Daoy (cell line): Measurements from ENCODE around the gene EFCAB10. TPM values are rescaled to one million over a fixed set of nuclear protein-coding genes. Genes with fewer than 3 reads are reported as not detected.
"Not testable (repeated sequence)": the region's sequence is repeated elsewhere in the genome, so short reads cannot be mapped to it uniquely, and the experiment has no call there.

Experiments
- DNase-seq: peaks from one replicate; pipeline ENCODE4 v3.0.0-alpha.2; 2015; ENCODE audit warnings: low read depth
- total RNA-seq: library from RNA; depleted of rRNA; stranded (reverse); fragments of >200 nt; shearing (Covaris generic); gene quantifications from 2 replicates; pipeline ENCODE4 v1.2.3, GENCODE V29; 2014

Gene EFCAB10
- total RNA-seq, 1 experiment from 2014 or later = 0.17 TPM

GRCh38 chr7:105599080-105599479 lies 17.8 kb upstream of the EFCAB10 start:
- DNase-seq = not testable (repeated sequence)

GRCh38 chr7:105596866-105597265 lies 15.6 kb upstream of the EFCAB10 start:
- no peak for DNase-seq

GRCh38 chr7:105594034-105594433 lies 12.7 kb upstream of the EFCAB10 start:
- DNase-seq = no peak

- no peak for DNase-seq
These were observed 10.2 kb upstream of the EFCAB10 start for GRCh38 chr7:105591522-105591921.

- no peak for DNase-seq
These were observed 9.5 kb upstream of the EFCAB10 start for GRCh38 chr7:105590793-105591192.

- DNase-seq = peak; percentile 88
These were observed 8.2 kb upstream of the EFCAB10 start for GRCh38 chr7:105589356-105590077.

GRCh38 chr7:105587909-105588635 lies 6.8 kb upstream of the EFCAB10 start:
- peak; percentile 44 for DNase-seq

GRCh38 chr7:105585850-105586500 lies 4.7 kb upstream of the EFCAB10 start:
- no peak for DNase-seq

GRCh38 chr7:105584165-105584564 lies 2.9 kb upstream of the EFCAB10 start:
- DNase-seq = no peak

GRCh38 chr7:105583061-105583460 lies 1.8 kb upstream of the EFCAB10 start:
- no peak for DNase-seq

- peak; percentile 94 for DNase-seq
These were observed 1.1 kb downstream of the EFCAB10 start for GRCh38 chr7:105580022-105580740.

- DNase-seq = no peak
These were observed 2.8 kb downstream of the EFCAB10 start for GRCh38 chr7:105578496-105578895.

GRCh38 chr7:105577251-105577650 lies 4.0 kb downstream of the EFCAB10 start:
- no peak for DNase-seq

- no peak for DNase-seq
These were observed 9.4 kb downstream of the EFCAB10 start for GRCh38 chr7:105571891-105572290.

- DNase-seq = no peak
These were observed 13.5 kb downstream of the EFCAB10 start for GRCh38 chr7:105567821-105568220.

- no peak for DNase-seq
These were observed 14.3 kb downstream of the EFCAB10 start for GRCh38 chr7:105567024-105567423.

- DNase-seq = no peak
These were observed 16.1 kb downstream of the EFCAB10 start for GRCh38 chr7:105565190-105565589.

GRCh38 chr7:105559926-105560325 lies 21.4 kb downstream of the EFCAB10 start:
- no peak for DNase-seq

GRCh38 chr7:105538339-105538738 lies 43.0 kb downstream of the EFCAB10 start:
- DNase-seq = no peak

GRCh38 chr7:105532709-105533460 lies 48.4 kb downstream of the EFCAB10 start:
- DNase-seq = no peak
